Measurements from ENCODE around the gene SNRNP200.
"Not testable (repeated sequence)": the region's sequence is repeated elsewhere in the genome, so short reads cannot be mapped to it uniquely, and the experiment has no call there.

The SNRNP200 gene

DNA sequence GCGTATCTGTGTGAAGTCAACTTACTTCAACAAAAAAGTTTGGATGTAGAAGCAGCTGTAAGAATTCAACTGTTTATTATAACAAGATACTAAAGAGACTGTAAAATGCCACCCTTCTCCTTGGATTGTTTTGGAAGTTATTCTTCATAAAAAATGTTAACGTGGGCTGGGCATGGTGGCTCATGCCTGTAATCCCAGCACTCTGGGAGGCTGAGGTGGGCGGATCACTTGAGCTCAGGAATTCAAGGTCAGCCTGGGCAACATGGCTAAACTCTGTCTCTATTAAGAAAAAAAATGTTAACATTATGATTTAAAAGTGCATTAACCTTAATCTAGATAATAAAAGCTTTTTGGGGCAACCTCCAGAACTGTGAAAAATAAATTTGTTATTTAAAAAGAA is 31.6 kb downstream of the SNRNP200 start:
- no peak for DNase-seq

DNA sequence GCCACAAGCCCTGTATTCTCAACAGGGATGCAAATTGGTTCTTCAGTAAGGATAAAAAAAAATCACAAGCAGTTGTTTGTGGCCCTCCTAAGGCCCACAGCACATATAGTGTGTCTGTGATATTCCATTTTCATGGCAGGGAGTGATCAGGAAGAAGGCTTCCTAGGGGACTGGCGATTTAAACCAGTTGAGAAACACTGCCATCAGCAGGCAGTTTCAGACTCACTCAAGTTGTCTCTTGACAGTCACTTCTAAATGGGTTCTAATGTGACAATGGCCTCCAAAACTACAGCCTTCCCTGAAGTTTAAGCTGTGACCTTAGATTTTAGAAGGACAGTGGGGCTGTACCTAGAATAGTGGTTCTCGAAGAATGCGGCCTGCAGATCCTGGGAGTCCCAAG is 33.4 kb downstream of the SNRNP200 start:
- DNase-seq = no peak

- DNase-seq = no peak
These were observed 38.0 kb downstream of the SNRNP200 start for GRCh38 chr2:96267159-96267971.

GRCh38 chr2:96265840-96266679 is 39.3 kb downstream of the SNRNP200 start, which contains the start of the genes CIAO1 and TMEM127:
TSS of gene CIAO1 (plus strand) at chr2:96266225. CDS start at chr2:96266351, 126 bp downstream.
TSS of gene TMEM127 (minus strand) at chr2:96265997. CDS start at chr2:96265381, 616 bp downstream.
- DNase-seq = peak; percentile 98

- peak in 1 of 2 donors; percentile 34 for DNase-seq
These were observed 40.0 kb downstream of the SNRNP200 start for GRCh38 chr2:96265349-96265839.

GRCh38 chr2:96264656-96265348 is 40.5 kb downstream of the SNRNP200 start:
- DNase-seq = no peak

GRCh38 chr2:96264086-96264485 is 41.3 kb downstream of the SNRNP200 start:
- DNase-seq = no peak

DNA sequence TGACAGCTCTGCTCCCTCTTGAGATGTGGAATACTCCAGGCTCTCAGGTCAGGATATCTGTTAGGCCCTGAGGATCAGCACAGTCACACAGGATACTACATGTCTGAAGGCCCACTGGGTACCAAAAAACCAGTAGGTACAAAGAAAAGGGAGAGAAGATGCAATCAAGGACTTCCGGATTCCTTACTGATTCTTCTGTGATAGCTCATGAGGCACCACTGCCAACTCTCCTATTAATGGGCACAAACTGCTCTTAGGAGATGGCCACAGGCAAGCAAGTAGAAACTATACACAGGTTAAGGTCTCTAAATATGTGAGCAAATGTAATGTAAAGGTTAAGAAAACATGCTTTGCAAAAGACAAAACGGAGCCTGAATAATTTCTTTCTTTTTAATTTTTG is 43.0 kb downstream of the SNRNP200 start:
- DNase-seq = no peak

DNA sequence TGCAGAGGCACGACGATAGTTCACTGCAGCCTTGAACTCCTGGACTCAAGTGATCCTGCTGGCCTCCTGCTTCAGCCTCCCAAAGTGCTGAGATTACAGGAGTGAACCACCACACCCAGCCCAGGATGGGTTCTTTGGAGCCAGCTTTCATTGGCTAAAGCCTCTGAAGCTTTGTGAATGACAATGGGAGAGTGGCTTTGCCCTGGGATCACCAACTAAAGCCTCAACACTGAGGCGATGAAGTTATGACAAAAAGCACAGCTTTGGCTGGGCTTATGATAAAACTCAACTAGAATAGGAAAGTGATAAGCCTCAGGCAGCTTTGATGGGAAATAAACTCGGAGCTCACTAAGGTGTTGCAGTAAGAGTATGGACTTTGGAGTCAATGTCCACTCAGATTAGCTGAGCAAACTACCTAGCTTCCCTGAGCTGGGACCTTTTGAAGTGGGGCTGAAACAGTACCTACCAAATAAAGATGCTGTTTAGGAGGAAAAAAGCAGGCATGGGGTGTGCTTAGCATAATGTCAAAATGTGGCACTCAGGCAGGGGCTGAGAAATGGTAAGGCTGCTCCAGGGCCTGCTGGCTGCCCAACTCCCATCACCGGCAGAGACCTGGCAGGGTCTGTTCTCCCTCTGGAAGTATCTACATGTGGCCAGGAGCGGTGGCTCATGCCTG is 43.9 kb downstream of the SNRNP200 start:
- no peak for DNase-seq

- no peak for DNase-seq
These were observed 44.7 kb downstream of the SNRNP200 start for GRCh38 chr2:96260387-96261260.

DNA sequence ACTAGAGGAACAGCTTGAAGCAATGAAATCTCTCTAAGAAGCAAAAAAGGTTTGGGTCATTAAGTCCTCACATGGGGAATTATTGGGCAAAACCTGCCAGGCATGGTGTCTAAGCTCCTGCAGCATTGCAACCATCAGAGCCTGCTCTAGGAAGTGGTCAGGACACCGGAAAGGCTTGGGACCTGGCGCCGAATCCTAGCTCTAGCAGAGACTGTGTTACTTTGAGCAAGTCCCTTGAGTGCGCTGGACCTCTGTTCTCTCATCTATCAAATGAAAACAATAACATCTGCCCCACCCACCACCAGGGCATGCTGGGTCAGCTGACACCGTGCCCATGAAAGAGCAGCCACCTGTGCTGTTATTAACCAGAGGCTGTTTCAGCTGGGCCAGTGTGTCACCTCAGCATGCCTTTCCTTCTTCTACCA is 45.8 kb downstream of the SNRNP200 start:
- DNase-seq = no peak

DNA sequence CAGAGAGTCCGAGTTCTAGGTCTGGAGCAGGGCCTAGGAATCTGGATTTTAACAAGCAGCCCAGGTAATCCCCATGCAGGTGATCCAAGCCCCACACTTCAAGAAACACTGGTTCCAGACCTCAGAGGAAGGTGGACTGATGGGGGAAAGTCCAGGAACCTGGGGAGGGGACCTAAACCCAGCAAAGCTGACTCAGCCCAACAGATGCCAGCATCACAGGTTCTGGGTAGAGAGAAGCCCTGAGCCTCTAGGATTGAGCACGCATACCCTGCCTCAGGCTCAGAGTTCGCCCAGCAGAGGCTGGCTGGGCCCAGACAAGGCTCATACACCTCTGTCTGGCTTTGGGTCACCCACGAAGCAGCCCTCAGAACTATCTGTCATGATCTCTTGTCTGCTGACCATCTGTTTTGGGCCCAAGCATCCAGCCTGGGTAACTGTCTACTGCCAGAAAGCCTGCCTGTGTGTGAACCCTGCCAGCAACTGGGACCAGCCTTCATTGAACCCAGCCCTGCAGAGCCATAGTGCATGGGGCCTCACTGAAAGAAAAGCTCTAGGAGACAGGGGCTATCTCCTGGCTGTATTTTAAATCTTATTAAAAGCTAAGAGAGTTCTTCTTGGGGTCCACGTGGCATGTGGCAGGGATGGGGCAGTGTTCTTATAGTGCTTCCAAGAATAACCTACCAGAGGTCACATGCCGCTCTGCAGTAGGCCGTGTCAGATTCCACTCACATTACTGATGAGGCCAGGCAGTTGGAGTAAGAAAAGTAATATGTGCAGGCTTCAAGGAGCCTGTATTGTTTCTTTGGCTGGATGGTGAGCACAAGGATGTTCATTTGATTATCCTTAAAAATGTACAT is 47.0 kb downstream of the SNRNP200 start:
- DNase-seq = no peak

GRCh38 chr2:96257744-96258143 is 47.6 kb downstream of the SNRNP200 start:
- DNase-seq = not testable (repeated sequence)

DNA sequence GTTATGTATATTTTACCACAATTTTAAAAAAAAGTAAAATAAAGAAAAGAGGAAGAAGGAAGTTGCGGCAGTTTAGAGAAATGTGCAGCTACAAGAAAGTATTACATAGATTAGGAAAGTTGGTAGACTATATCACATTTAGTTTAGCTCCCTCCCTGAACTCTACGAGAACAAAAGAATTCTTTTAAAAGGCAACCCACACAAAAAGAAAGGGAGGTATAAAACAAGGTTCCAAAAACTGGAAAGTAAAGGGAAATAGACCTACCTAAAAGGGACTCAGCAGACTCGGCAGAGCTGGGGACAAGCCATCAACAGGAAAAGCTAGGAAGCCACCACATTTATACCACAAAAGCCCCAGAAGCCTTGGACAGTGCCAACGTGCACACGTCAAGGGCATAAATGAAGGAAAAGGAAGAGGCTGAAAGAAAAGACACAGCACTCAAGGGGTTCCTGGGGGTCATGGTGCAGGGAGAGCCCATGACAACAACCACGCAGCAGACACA is 48.7 kb downstream of the SNRNP200 start:
- DNase-seq = no peak

DNA sequence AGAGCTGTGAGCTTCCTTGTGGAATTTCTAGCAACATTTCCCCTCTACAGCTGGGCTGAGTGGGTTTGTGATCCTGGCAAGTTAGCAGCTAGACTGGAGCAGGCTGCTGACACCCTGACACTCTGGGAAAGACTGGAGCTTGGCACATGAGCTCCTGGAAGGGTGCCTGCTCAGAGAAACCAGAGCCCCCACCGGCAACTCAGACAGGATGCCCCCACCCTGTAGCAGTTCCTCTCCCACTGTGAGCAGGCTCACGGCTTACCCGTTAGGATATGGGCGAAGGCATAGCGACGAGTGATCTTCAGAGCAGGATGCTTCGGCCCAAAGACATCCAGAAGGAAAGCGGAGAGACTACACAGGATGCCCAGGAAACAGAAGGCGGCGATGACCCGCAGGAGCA is 50.8 kb downstream of the SNRNP200 start:
- DNase-seq = no peak

GRCh38 chr2:96253006-96253405 is 52.3 kb downstream of the SNRNP200 start:
- DNase-seq = no peak

DNA sequence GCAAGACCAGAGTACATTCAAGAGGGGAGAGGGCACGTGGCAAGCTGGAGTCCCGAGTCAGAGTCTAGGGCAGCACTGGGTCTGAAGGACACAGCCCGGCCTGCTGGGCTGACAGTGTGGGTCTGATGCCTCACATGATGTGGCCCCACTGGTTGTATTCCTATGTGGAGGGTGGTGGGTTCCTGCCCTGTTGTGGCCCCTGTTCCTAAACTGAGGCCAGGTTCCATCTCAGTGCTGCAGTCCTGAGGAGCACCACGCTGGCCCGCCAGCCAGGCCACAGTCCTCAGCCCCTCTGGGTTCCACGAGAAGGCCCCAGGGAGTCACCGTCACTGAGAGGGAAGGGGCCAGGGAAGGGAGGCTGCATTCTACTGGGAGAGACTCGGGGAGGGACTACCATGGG is 52.8 kb downstream of the SNRNP200 start:
- no peak for DNase-seq

GRCh38 chr2:96251721-96252292 is 53.5 kb downstream of the SNRNP200 start:
- DNase-seq = peak; percentile 25 to 32

DNA sequence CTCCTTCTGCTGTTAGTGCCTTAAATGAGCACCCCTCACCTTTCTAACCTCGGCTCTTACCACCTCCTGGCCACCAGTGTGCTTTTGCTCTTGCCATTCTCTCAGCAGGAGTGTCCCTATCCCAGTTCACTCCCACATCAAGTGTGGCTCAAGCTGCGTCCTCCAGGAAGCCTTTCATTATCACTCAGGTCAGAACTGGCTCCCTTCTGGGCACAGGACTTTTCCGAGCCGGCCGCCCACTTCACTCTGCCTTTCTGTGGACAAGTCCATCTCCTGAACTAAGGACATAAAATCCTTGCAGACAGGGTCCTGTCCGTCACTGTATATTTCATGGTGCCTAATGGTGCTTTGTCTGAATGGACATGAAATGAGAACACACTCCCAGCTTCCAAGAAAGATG is 55.2 kb downstream of the SNRNP200 start:
- DNase-seq = no peak

GRCh38 chr2:96249654-96250053 is 55.7 kb downstream of the SNRNP200 start:
- DNase-seq = no peak

Measured in hippocampal formation (tissue), 2 donors.